Liver (tissue), 3 donors: Measurements from ENCODE around the gene TCF21.

ENCODE experiments used
- CTCF ChIP-seq: fragments of 150-350 bp; IDR thresholded peaks from 2 replicates; pipeline ENCODE4 v1.5.1; 2017; ENCODE audit warnings: improper control_type of control experiment, low read depth, low read length; ENCODE audit not compliant: missing input control
- HNF4A ChIP-seq, 2 donors: conservative IDR thresholded peaks; 2 replicates each; pipeline ENCODE4 v1.6.1; 2016; ENCODE audit warnings: antibody characterized with exemption in 2 of 2, mild to moderate bottlenecking in 2 of 2
- JUND ChIP-seq, 2 donors: IDR thresholded peaks; 2 replicates each; pipeline ENCODE4 v1.6.1; 2016; ENCODE audit warnings: antibody characterized with exemption in 2 of 2
- MAX ChIP-seq: IDR thresholded peaks from 2 replicates; pipeline ENCODE4 v1.6.1; 2016; ENCODE audit warnings: antibody characterized with exemption
- NR2F2 ChIP-seq: IDR thresholded peaks from 2 replicates; pipeline ENCODE4 v1.6.1; 2016; ENCODE audit warnings: antibody characterized with exemption
- RAD21 ChIP-seq, 2 donors: IDR thresholded peaks; 2 replicates each; pipeline ENCODE4 v1.6.1; 2016; ENCODE audit warnings: antibody characterized with exemption in 2 of 2, mild to moderate bottlenecking in 2 of 2
- REST ChIP-seq: IDR thresholded peaks from 2 replicates; pipeline ENCODE4 v1.6.1; 2016; ENCODE audit warnings: antibody characterized with exemption, mild to moderate bottlenecking
- RXRA ChIP-seq, 2 donors: IDR thresholded peaks; 2 replicates each; pipeline ENCODE4 v1.6.1; 2017 to 2018; ENCODE audit warnings: antibody characterized with exemption in 2 of 2, mild to moderate bottlenecking in 1 of 2
- SP1 ChIP-seq: IDR thresholded peaks from 2 replicates; pipeline ENCODE4 v1.6.1; 2018; ENCODE audit warnings: antibody characterized with exemption, mild to moderate bottlenecking
- TAF1 ChIP-seq: conservative IDR thresholded peaks from 2 replicates; pipeline ENCODE4 v1.6.1; 2016; ENCODE audit warnings: antibody characterized with exemption, mild to moderate bottlenecking
- YY1 ChIP-seq: IDR thresholded peaks from 2 replicates; pipeline ENCODE4 v1.6.1; 2016; ENCODE audit warnings: antibody characterized with exemption, mild to moderate bottlenecking
- donor health status: healthy.
- donor health status: healthy.

GRCh38 chr6:133890711-133891148 is 1.8 kb downstream of the TCF21 start:
- TF ChIP-seq JUND (IDR thresholded peaks at IDR 0.05): no peak
- TF ChIP-seq CTCF: no peak
- no peak for TF ChIP-seq REST
- TF ChIP-seq YY1: no peak
- TF ChIP-seq MAX: no peak
- no peak for TF ChIP-seq RXRA (IDR thresholded peaks at IDR 0.05)
- no peak for TF ChIP-seq RAD21 (IDR thresholded peaks at IDR 0.05)
- TF ChIP-seq TAF1: no peak
- TF ChIP-seq SP1: no peak
- no peak for TF ChIP-seq HNF4A (conservative IDR thresholded peaks at IDR 0.05)
- TF ChIP-seq NR2F2: no peak
